ENCODE measurements around the gene TBC1D7. TPM values are rescaled to one million over a fixed set of nuclear protein-coding genes. Genes with fewer than 3 reads are reported as not detected.

The TBC1D7 gene
- total RNA-seq, 1 donor from 2014 or later = 35.4 TPM

DNA sequence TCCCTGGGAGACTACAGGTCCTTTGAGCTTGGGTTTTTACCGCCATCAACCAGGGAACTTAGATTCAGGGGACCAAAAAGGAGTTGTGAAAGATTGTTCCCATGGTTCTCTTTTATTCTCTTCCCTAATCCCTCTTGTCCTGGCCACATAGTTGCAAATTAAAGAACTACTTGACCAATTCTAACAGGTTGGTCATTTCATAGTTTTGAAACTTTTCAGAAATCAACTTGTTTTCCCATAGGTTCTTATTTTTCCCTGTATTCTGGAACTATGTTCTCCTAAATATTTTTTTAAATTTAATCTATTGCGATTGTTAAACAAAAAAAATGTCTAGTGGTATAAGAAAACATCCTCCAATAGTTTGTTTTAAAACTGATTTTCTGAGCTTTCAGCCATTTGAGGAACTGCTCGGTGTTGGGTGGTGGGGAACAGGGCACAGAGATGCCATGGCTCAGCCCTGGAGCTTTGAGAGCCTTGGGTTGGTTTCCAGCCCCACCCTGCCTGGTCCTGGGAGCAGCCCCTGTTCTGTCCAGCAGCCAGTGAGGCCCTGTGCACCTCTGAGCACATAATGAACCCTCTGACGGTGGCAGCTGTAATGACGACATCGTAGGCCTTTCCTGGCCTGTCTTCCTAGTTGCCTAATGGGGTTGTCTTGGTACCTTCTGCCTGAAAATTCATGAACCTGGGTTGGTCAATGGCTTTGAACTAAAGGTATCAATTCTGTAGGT lies 53.5 kb downstream of the TBC1D7 start:
- Mint-ChIP-seq H3K4me1 (peaks cover 34% of the 10 kb centered on the region), H3K4me3 (no peak overlapping the region), H3K27ac (ENCODE audit: unreplicated experiment) (no peak overlapping the region), H3K36me3 (ENCODE audit: low read depth) (no peaks in the 10 kb centered on the region), H3K27me3 (ENCODE audit: low read depth) (no peaks in the 10 kb centered on the region), H3K9me3 (peaks cover 2% of the 10 kb centered on the region)
- TF ChIP-seq CTCF (conservative IDR thresholded peaks at IDR 0.05) = no peak
- DNase-seq (ENCODE audit: low read depth, low spot score) = no peak

DNA sequence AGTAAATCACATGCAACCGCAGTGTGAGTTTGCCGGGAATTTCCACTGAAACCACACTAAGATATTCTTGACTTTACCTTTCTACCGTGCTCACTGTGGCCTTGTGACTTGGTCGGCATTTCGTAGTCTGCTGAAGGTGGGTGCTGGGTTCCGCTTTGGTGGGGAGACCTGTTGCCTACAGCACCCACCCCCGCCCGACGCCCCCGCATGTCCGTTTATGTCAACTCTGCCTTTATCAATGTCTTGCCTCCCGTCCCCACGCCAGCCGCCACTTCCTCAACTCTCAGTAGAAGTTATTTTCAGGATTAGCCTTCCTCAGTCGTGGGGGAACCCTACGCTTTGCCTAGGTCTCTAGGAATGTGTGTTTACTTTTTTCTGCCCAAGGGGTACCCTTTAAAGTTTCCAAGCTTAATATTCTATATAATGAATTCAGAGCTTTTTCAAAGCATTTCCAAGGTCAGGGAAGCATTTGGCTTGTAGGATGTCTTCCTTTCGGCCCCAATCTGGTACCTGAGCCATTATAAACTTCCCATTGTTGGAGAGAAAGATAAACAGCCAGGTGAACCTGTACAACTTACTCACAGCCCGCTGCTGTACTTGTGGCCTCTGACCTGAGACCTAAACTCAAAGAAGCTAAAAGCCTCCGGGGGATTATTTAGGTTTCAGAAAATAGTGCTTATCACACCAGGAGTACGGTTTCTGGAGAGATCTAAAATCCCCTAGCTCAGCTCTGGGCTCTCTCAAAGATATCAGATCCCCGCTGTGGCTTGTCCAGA lies 54.2 kb downstream of the TBC1D7 start:
- Mint-ChIP-seq H3K4me3 (peak overlapping the region; percentile 53), H3K27ac (ENCODE audit: unreplicated experiment) (peak overlapping the region; percentile 35), H3K36me3 (ENCODE audit: low read depth) (no peaks in the 10 kb centered on the region), H3K9me3 (peaks cover 2% of the 10 kb centered on the region), H3K4me1 (peaks cover 40% of the 10 kb centered on the region), H3K27me3 (ENCODE audit: low read depth) (no peaks in the 10 kb centered on the region)
- no peak for TF ChIP-seq CTCF (conservative IDR thresholded peaks at IDR 0.05)
- no peak for DNase-seq (ENCODE audit: low read depth, low spot score)

- Mint-ChIP-seq H3K36me3 (ENCODE audit: low read depth) (no peaks in the 10 kb centered on the region), H3K27me3 (ENCODE audit: low read depth) (no peaks in the 10 kb centered on the region)
These were observed 55.0 kb downstream of the TBC1D7 start for GRCh38 chr6:13273202-13273930.

DNA sequence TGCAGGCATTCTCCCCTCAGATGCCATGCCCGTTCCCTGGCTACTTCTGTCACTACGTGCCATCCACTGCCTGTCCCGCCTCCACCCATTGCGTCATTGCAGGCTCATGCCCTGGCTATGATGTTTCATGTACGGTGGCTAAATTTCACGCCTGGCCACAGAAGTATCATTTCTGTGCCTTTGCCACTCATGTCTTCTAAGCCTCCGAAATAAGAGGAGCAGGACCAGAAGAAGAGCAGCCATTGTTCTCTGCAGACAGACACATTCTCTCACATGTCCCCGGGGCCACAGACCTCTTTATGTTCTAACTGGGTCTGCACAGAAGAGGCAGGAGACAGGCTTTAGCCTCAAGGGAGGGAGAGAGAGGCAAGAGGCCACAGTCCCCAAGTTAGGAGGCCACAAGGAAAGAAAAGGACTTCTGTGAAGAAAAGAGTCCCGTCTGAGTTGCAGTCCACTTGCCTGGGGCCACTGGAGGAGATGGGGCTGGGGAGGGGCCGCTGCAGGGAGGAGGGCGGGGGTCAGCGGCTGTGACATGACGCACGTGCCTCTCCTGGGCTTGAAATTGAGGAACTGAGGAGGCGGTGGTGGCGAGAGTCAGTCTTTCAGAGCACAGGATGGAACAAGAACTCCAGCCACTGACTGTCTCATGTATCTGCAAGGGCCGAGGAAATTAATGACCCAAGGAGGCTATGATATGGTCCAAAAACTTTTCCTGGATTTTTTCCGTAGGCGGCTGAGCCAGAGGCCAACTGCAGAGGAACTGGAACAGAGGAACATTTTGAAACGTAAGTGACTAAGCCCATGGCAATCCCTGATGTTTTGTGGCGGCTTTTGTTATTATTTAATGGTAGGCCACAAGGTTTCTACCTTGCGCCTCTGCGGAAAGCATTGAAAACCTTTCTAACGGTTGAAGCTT lies 55.9 kb downstream of the TBC1D7 start:
- peak; percentile 30 for DNase-seq (ENCODE audit: low read depth, low spot score)
- Mint-ChIP-seq H3K4me1 (peaks cover 43% of the 10 kb centered on the region), H3K9me3 (peaks cover 2% of the 10 kb centered on the region), H3K36me3 (ENCODE audit: low read depth) (no peaks in the 10 kb centered on the region), H3K4me3 (peak overlapping the region; percentile 66), H3K27ac (ENCODE audit: unreplicated experiment) (peak overlapping the region; percentile 9), H3K27me3 (ENCODE audit: low read depth) (no peaks in the 10 kb centered on the region)
- TF ChIP-seq CTCF (conservative IDR thresholded peaks at IDR 0.05) = no peak

More at GRCh38 chr6:13273202-13273930, 55.0 kb downstream of the TBC1D7 start:
- H3K4me3 Mint-ChIP-seq = peak overlapping the region; percentile 47
- no peak for TF ChIP-seq CTCF (conservative IDR thresholded peaks at IDR 0.05)
- H3K27ac Mint-ChIP-seq (ENCODE audit: unreplicated experiment) = peak overlapping the region; percentile 89
- peaks cover 2% of the 10 kb centered on the region for H3K9me3 Mint-ChIP-seq
- H3K4me1 Mint-ChIP-seq = peaks cover 43% of the 10 kb centered on the region
- no peak for DNase-seq (ENCODE audit: low read depth, low spot score)

Data from neural crest cell (in vitro differentiated cells).